Endothelial cell of umbilical vein (primary cell): ENCODE data around the gene FAM180B. TPM values are rescaled to one million over a fixed set of nuclear protein-coding genes. Genes with fewer than 3 reads are reported as not detected.

Experiments used
- BruUV-seq: library from RNA; stranded (reverse); fragments of 400-500 nt; replicated peaks from 2 replicates; lab custom pipeline; 2021; lab: Mats Ljungman, UMichigan
- CTCF ChIA-PET: fragments of 300-600, 350-600 bp; sonication (Branson Sonifier 250); formaldehyde crosslinking; loops from one replicate; lab custom pipeline; 2021; ENCODE audit warnings: antibody characterized with exemption, inconsistent platforms; lab: Charles Lee
- POLR2A ChIA-PET: fragments of 300-600, 350-600 bp; sonication (Branson Sonifier 250); formaldehyde crosslinking; loops from one replicate; lab custom pipeline; 2021; ENCODE audit warnings: antibody characterized with exemption, inconsistent platforms; lab: Charles Lee
- DNase-seq: peaks from one replicate; pipeline ENCODE4 v3.0.0-alpha.2; 2011; ENCODE audit warnings: low read depth, low spot score
- FAIRE-seq: peaks from 2 replicates; lab custom pipeline; 2011; peaks lifted over from hg19 to GRCh38; lab: Jason Lieb, UNC
- H2AFZ ChIP-seq: 2 replicates; pipeline ENCODE4 v1.6.0; 2012; ENCODE audit warnings: low read depth, low read length, control low read depth, inconsistent platforms
- H3K27ac ChIP-seq: 2 replicates; pipeline ENCODE4 v1.5.1; 2011; ENCODE audit warnings: low read depth, mild to moderate bottlenecking, control low read depth, low read length, moderate library complexity; ENCODE audit not compliant: insufficient read depth
- H3K27me3 ChIP-seq, 2 experiments: 2 replicates each; pipeline versions ENCODE4 v1.6.0 to v1.6.1; 2011; ENCODE audit warnings: low read length in 2 of 2, mixed read lengths in 1 of 2; ENCODE audit not compliant: control insufficient read depth in 2 of 2, insufficient read depth in 2 of 2
- H3K36me3 ChIP-seq, 2 experiments: 2 replicates in 1 of 2; 3 replicates in 1 of 2; pipeline ENCODE4 v1.5.1; 2011; ENCODE audit warnings: low read length in 2 of 2, mild to moderate bottlenecking in 1 of 2, moderate library complexity in 1 of 2; ENCODE audit not compliant: control insufficient read depth in 2 of 2, insufficient read depth in 2 of 2; ENCODE audit errors: extremely low read depth in 1 of 2
- H3K4me1 ChIP-seq: 3 replicates; pipeline ENCODE4 v1.5.1; 2011; ENCODE audit warnings: mild to moderate bottlenecking, low read length; ENCODE audit not compliant: control insufficient read depth, insufficient read depth; ENCODE audit errors: extremely low read depth
- H3K4me2 ChIP-seq: 2 replicates; pipeline ENCODE4 v1.6.1; 2011; ENCODE audit warnings: low read length, control low read depth, mixed read lengths; ENCODE audit not compliant: insufficient read depth
- H3K4me3 ChIP-seq, 3 experiments: fragments of 200-600 bp in 1 of 3; sonication (generic), shearing (Covaris generic) in 1 of 3; replicated peaks in 1 of 3; 2 replicates each; pipeline ENCODE4 v1.5.1; 2011 to 2016; ENCODE audit warnings: control low read depth in 3 of 3, low read length in 3 of 3, mild to moderate bottlenecking in 2 of 3, inconsistent platforms in 1 of 3, low read depth in 1 of 3, moderate library complexity in 1 of 3; ENCODE audit not compliant: insufficient read depth in 1 of 3
- H3K79me2 ChIP-seq: 2 replicates; pipeline ENCODE4 v1.6.0; 2012; ENCODE audit warnings: low read length, inconsistent platforms; ENCODE audit not compliant: control insufficient read depth, insufficient read depth
- H3K9ac ChIP-seq: replicated peaks from 2 replicates; pipeline ENCODE3; 2011; ENCODE audit warnings: low read length, control low read depth; ENCODE audit not compliant: insufficient read depth; ENCODE audit errors: extremely low read depth
- H3K9me1 ChIP-seq: replicated peaks from 3 replicates; pipeline ENCODE4 v1.6.0; 2011; ENCODE audit warnings: mild to moderate bottlenecking, low read length; ENCODE audit not compliant: control insufficient read depth, insufficient read depth; ENCODE audit errors: extremely low read depth
- H3K9me3 ChIP-seq: replicated peaks from 2 replicates; pipeline ENCODE4 v1.5.1; 2012; ENCODE audit warnings: low read length, inconsistent platforms; ENCODE audit not compliant: control insufficient read depth, insufficient read depth
- H4K20me1 ChIP-seq: replicated peaks from 2 replicates; pipeline ENCODE3; 2011; ENCODE audit warnings: mild to moderate bottlenecking, low read length; ENCODE audit not compliant: control insufficient read depth, insufficient read depth; ENCODE audit errors: extremely low read depth
- EZH2 ChIP-seq: IDR thresholded peaks from 2 replicates; pipeline ENCODE4 v1.6.1; 2012; ENCODE audit warnings: borderline replicate concordance, low read depth, mild to moderate bottlenecking, moderate library complexity, low read length, inconsistent platforms; ENCODE audit not compliant: severe bottlenecking
- FOS ChIP-seq: IDR thresholded peaks from 2 replicates; pipeline ENCODE4 v1.6.1; 2011; ENCODE audit warnings: mild to moderate bottlenecking, low read length, moderate library complexity, borderline replicate concordance; ENCODE audit not compliant: insufficient read depth
- GATA2 ChIP-seq: IDR thresholded peaks from 2 replicates; pipeline ENCODE4 v1.7.0; 2011; ENCODE audit warnings: low read depth, mild to moderate bottlenecking, moderate library complexity, mixed read lengths, low read length; ENCODE audit not compliant: insufficient read length, insufficient read depth
- JUN ChIP-seq: IDR thresholded peaks from 2 replicates; pipeline ENCODE4 v1.6.1; 2011; ENCODE audit warnings: borderline replicate concordance, low read depth; ENCODE audit not compliant: insufficient read length, insufficient read depth
- MAX ChIP-seq: IDR thresholded peaks from 2 replicates; pipeline ENCODE4 v1.6.1; 2011; ENCODE audit not compliant: insufficient read depth, insufficient read length
- MYC ChIP-seq: IDR thresholded peaks from one replicate; pipeline ENCODE4 v1.6.1; 2011; ENCODE audit warnings: mild to moderate bottlenecking, low read depth, low read length
- POLR2A ChIP-seq: IDR thresholded peaks from 2 replicates; pipeline ENCODE4 v1.6.1; 2012; ENCODE audit warnings: low read depth, mild to moderate bottlenecking, control low read depth, low read length
- POLR2AphosphoS5 ChIP-seq: IDR thresholded peaks from 2 replicates; pipeline ENCODE4 v1.6.1; 2012; ENCODE audit warnings: low read depth, mild to moderate bottlenecking, control low read depth, low read length, moderate library complexity; ENCODE audit not compliant: insufficient read depth
- dilution Hi-C: fragments of 300-500 bp; cut with MboI; formaldehyde crosslinking; loops from one replicate; pipeline ENCODE4 v1.15.0; 2019; ENCODE audit warnings: low sequenced_read_pairs; ENCODE audit not compliant: extremely low pct_ligation_motif_present
- intact Hi-C: fragments of 100-400 bp; cut with micrococcal nuclease; formaldehyde crosslinking; loops from one replicate; pipeline ENCODE4 v1.10.0; 2022
- polyA plus RNA-seq, 4 experiments: library from polyadenylated mRNA; depleted of rRNA in 3 of 4; stranded (reverse) in 3 of 4; unstranded in 1 of 4; fragments of >200 nt; gene quantifications; 2 replicates each; pipeline versions ENCODE4 v1.2.1 to v1.2.3, GENCODE V29; 2011 to 2012; ENCODE audit warnings: missing spikeins in 1 of 4
- total RNA-seq: library from RNA; stranded (reverse); gene quantifications from 2 replicates; pipeline ENCODE4 v1.2.3, GENCODE V29; 2021
- TF ChIP-seq, protein P1 (sequence below), 2 donors: IDR thresholded peaks; 1 replicate in 1 of 2; 2 replicates in 1 of 2; pipeline ENCODE4 v1.5.1; 2011; ENCODE audit warnings: low read length in 2 of 2, mild to moderate bottlenecking in 2 of 2, moderate library complexity in 2 of 2, control low read depth in 1 of 2, inconsistent platforms in 1 of 2, low read depth in 1 of 2; ENCODE audit not compliant: insufficient read depth in 1 of 2; ENCODE audit errors: extremely low read depth in 1 of 2

Gene FAM180B
- total and polyA plus RNA-seq, 2 donors (not counting 3 experiments of a cell fraction or from before 2014, with no cell fraction given) = not detected

DNA sequence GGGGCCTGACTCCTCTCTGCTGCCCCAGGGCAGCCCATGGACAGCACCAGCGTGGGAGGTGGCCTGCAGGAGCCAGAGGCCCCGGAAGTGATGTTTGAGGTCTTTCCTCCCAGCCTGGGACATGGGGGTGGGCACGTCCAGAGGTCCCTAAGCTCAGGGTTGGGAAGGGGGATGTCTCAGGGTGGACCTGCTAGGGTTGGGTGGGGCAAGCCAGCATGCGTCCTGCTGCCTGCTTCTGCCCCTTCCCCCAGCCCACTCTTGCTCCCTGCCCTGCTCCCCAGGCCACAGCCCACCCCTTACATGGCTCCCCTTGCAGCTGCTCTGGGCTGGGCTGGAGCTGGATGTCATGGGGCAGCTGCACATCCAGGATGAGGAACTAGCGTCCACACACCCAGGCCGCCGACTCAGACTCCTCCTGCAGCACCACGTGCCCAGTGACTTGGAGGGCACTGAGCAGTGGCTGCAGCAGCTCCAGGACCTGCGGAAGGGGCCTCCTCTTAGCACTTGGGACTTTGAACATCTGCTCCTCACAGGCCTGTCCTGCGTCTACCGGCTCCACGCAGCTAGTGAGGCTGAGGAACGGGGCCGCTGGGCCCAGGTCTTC is 1.3 kb downstream of the FAM180B start:
- Histone ChIP-seq H3K36me3 (peaks cover 0 to 7% of the 10 kb centered on the region in 2 experiments), H3K4me1 (peaks cover 6% of the 10 kb centered on the region), H3K79me2 (no peaks in the 10 kb centered on the region), H4K20me1 (no peaks in the 10 kb centered on the region), H2AFZ (no peak overlapping the region), H3K9ac (no peak overlapping the region), H3K27me3 (peaks cover 3 to 7% of the 10 kb centered on the region in 2 experiments), H3K4me2 (no peak overlapping the region), H3K9me1 (no peaks in the 10 kb centered on the region), H3K4me3 (no peak overlapping the region), H3K27ac (no peak overlapping the region), H3K9me3 (no peaks in the 10 kb centered on the region)
- DNase-seq (no peak), FAIRE-seq (no peak)
- intact Hi-C loops = no loop called here
- TF ChIP-seq MYC = no peak
- TF ChIP-seq POLR2A = no peak
- TF ChIP-seq EZH2 = no peak
- no peak for TF ChIP-seq MAX
- TF ChIP-seq JUN = no peak
- TF ChIP-seq GATA2 = no peak
- no peak for TF ChIP-seq FOS
- TF ChIP-seq, protein P1, sequence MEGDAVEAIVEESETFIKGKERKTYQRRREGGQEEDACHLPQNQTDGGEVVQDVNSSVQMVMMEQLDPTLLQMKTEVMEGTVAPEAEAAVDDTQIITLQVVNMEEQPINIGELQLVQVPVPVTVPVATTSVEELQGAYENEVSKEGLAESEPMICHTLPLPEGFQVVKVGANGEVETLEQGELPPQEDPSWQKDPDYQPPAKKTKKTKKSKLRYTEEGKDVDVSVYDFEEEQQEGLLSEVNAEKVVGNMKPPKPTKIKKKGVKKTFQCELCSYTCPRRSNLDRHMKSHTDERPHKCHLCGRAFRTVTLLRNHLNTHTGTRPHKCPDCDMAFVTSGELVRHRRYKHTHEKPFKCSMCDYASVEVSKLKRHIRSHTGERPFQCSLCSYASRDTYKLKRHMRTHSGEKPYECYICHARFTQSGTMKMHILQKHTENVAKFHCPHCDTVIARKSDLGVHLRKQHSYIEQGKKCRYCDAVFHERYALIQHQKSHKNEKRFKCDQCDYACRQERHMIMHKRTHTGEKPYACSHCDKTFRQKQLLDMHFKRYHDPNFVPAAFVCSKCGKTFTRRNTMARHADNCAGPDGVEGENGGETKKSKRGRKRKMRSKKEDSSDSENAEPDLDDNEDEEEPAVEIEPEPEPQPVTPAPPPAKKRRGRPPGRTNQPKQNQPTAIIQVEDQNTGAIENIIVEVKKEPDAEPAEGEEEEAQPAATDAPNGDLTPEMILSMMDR (IDR thresholded peaks at IDR 0.05; ENCODE audit: extremely low read depth in 1 of 2, insufficient read depth in 1 of 2, low read depth in 1 of 2, low read length in 2 of 2) = no peak
- no peak for TF ChIP-seq POLR2AphosphoS5
- CTCF ChIA-PET = no interaction called here
- POLR2A ChIA-PET = no interaction called here
- dilution Hi-C loops = no loop called here
- no TSS peak for BruUV-seq
